Cardiac muscle cell (in vitro differentiated cells and primary cell): ENCODE measurements around the gene UBXN11. TPM values are rescaled to one million over a fixed set of nuclear protein-coding genes. Genes with fewer than 3 reads are reported as not detected.
A peak's percentile ranks its signal among the peaks of the same experiment; 100 is the strongest.

Experiments used
- DNase-seq, 2 donors: peaks; one replicate each; pipeline versions ENCODE4 v3.0.0 to v3.0.0-alpha.2; 2010 to 2017; ENCODE audit warnings: low read depth in 1 of 2, low spot score in 1 of 2
- H3K27ac ChIP-seq: fragments of 200-600 bp; sonication (generic); 2 replicates; pipeline ENCODE4 v1.5.1; 2016
- H3K27me3 ChIP-seq: fragments of 200-600 bp; sonication (generic); 2 replicates; pipeline ENCODE4 v1.6.0; 2016; ENCODE audit warnings: control low read depth
- H3K36me3 ChIP-seq: fragments of 200-600 bp; sonication (generic); 2 replicates; pipeline ENCODE4 v1.5.1; 2016; ENCODE audit warnings: control low read depth
- H3K4me1 ChIP-seq: fragments of 200-600 bp; sonication (generic); 2 replicates; pipeline ENCODE4 v1.8.1; 2017; ENCODE audit warnings: low read depth, mild to moderate bottlenecking, mixed run types
- H3K4me3 ChIP-seq: fragments of 200-600 bp; sonication (generic); 2 replicates; pipeline ENCODE4 v1.5.1; 2016; ENCODE audit warnings: mild to moderate bottlenecking
- H3K9me3 ChIP-seq: fragments of 200-600 bp; sonication (generic); 2 replicates; pipeline ENCODE4 v1.5.1; 2017; ENCODE audit warnings: low read depth, mild to moderate bottlenecking, control low read depth
- CTCF ChIP-seq: IDR thresholded peaks from 2 replicates; pipeline ENCODE4 v1.5.1; 2012; ENCODE audit warnings: low read depth, mild to moderate bottlenecking, low read length
- polyA plus RNA-seq: library from polyadenylated mRNA; unstranded; fragments of >200 nt; fragmentation: Nextera tagmentation; extraction: Ambion mirVana; gene quantifications from 2 replicates; pipeline ENCODE4 v1.2.1, GENCODE V29; 2016
- total RNA-seq: library from RNA; depleted of rRNA; stranded (reverse); fragments of >200 nt; gene quantifications from 2 replicates; pipeline ENCODE4 v1.2.3, GENCODE V29; 2016

Gene UBXN11
- total and polyA plus RNA-seq, 2 experiments from 2014 or later: 21.1 to 41.3 TPM

DNA sequence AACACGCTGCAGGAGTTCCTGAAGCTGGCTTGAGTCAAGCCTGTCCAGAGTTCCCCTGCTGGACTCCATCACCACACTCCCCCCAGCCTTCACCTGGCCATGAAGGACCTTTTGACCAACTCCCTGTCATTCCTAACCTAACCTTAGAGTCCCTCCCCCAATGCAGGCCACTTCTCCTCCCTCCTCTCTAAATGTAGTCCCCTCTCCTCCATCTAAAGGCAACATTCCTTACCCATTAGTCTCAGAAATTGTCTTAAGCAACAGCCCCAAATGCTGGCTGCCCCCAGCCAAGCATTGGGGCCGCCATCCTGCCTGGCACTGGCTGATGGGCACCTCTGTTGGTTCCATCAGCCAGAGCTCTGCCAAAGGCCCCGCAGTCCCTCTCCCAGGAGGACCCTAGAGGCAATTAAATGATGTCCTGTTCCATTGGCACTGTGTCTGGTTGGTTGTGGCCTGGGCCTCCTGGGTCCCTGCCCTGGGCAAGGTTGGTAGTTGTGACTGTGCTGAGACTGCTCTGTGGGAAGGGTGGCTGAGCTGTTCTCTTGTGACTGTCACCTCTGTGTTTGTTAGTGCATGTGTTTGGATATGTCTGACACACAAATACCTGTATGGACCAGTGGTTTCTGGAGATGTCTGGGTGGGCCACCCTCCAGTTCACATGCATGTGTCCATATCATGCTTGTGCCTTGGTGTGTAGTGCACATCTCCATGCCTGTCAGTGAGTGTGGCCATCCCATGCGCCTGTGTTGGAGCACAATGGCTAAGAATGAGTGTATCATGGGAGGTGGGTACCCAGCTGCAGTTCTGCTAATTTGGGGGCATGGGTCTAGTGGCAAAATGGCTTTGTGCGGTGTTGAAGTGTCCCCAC, 25.1 kb downstream of the UBXN11 start:
- H3K27me3 ChIP-seq: no peaks in the 10 kb centered on the region
- no peak for DNase-seq
- H3K4me3 ChIP-seq: no peak overlapping the region
- no peak for TF ChIP-seq CTCF
- peaks cover 7% of the 10 kb centered on the region for H3K4me1 ChIP-seq
- no peaks in the 10 kb centered on the region for H3K9me3 ChIP-seq
- H3K27ac ChIP-seq: peak overlapping the region; percentile 63
- H3K36me3 ChIP-seq: peaks cover 16% of the 10 kb centered on the region

- no peak for DNase-seq
- Histone ChIP-seq H3K9me3 (no peaks in the 10 kb centered on the region), H3K27me3 (no peaks in the 10 kb centered on the region), H3K4me1 (peaks cover 13% of the 10 kb centered on the region), H3K4me3 (peak overlapping the region; percentile 84), H3K36me3 (peaks cover 17% of the 10 kb centered on the region), H3K27ac (no peak overlapping the region)
- no peak for TF ChIP-seq CTCF
Observed at GRCh38 chr1:26280333-26281042, 25.9 kb downstream of the UBXN11 start.

DNA sequence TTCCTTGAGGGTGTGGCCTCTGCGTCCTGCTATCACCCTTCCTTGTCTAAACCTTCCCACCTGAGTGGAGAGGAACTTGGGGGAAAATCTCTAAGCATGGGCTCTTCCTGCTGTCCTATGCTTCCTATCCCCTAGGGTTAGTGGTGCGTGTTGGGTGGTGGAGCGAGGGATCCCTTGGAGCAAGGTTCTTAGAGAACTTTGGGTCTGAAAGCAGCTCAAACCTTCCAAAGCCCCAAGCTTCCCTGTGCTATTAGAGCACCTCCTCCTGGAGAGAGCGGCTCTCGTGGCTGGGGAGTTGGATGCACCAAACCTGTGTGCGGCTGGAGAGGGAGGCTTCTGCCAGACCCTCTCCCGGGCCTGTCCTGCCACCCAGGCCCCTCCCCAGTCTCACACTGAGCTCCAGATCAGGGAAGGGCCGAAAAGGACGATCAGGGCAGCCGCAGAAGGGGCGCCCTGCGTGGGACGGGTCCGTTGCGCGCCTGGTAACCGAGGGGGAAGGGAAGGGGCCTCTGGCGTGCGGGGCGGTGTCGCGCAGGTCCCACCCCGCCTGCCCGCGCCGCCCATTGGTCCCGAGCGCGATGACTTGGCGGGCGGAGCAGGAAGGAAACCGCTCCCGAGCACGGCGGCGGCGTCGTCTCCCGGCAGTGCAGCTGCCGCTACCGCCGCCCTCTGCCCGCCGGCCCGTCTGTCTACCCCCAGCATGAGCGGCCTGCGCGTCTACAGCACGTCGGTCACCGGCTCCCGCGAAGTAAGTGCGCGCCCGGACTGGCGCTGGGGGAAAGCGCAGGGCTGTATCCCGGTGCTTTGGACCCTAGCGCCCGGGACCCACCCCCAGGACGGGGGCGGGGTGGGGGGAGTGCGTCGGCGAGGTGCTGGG, 26.7 kb downstream of the UBXN11 start, which contains the start of gene SH3BGRL3:
Gene SH3BGRL3 (plus strand): TSS at position 631 of the 877 bp plus-strand sequence. CDS start 70 bp downstream, at position 701.
- Histone ChIP-seq H3K27ac (peak within 1 kb of the TSS; percentile 49), H3K36me3 (peaks cover 17% of the 10 kb centered on the region)
- DNase-seq: peak; percentile 87 to 92

DNA sequence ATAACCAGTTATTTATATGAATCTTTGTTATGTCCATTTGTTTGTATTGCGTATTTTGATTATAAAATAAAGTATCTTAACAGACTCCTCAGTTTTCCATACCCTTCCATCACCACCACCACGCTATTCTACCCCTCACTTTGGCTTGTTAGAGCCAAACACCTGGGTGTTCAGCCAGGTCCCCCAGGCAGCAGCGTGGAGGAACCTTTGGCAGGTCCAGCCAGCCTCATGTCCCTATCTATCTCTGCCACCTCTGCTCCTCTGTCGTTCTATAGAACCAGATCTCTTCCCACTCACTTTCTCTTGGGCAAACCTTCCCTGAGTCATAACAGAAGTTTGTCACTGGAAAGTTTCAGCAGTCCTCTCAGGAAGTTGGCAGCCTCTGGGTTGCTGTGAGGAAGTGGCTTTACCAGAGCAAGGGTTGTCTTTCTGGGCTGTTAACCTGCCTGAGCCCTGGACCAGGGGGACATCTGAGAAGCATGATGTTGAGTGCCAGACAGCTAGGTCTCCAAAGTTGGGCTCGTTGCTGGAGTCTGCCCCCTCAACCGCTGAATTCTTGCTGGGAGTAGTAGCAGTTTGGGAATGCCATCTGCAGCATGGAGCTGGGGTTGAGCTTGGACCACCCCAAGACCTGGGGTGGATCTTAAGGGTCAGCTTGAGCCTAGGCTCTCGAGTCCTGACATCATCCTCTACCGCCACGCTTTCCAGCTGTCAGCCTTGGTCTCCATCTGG, 27.5 kb downstream of the UBXN11 start:
- peak in 1 of 2 donors; percentile 39 for DNase-seq
- no peaks in the 10 kb centered on the region for H3K9me3 ChIP-seq
- peaks cover 17% of the 10 kb centered on the region for H3K36me3 ChIP-seq
- peak overlapping the region; percentile 49 for H3K27ac ChIP-seq
- TF ChIP-seq CTCF: no peak
- H3K4me1 ChIP-seq: peaks cover 13% of the 10 kb centered on the region
- peak overlapping the region; percentile 84 for H3K4me3 ChIP-seq
- H3K27me3 ChIP-seq: no peaks in the 10 kb centered on the region

More for the DNA sequence above, 26.7 kb downstream of the UBXN11 start, which contains the start of gene SH3BGRL3:
- H3K27me3 ChIP-seq: no peaks in the 10 kb centered on the region
- H3K4me3 ChIP-seq: peak within 1 kb of the TSS; percentile 84
- no peaks in the 10 kb centered on the region for H3K9me3 ChIP-seq
- H3K4me1 ChIP-seq: peaks cover 13% of the 10 kb centered on the region
- peak; percentile 67 for TF ChIP-seq CTCF
